Superior temporal gyrus (tissue), 1 donor: ENCODE measurements around the gene GABRB3.
"Not testable (repeated sequence)": the region's sequence is repeated elsewhere in the genome, so short reads cannot be mapped to it uniquely, and the experiment has no call there.

Experiments used
- DNase-seq: peaks from one replicate; pipeline ENCODE4 v3.0.0-alpha.2; 2016; ENCODE audit errors: extremely low spot score

GABRB3 gene

GRCh38 chr15:26736502-26737248 lies 36.2 kb downstream of the GABRB3 start:
- DNase-seq = no peak

- DNase-seq = no peak
These were observed 40.9 kb downstream of the GABRB3 start for GRCh38 chr15:26731965-26732364.

GRCh38 chr15:26729581-26729980 lies 43.3 kb downstream of the GABRB3 start:
- DNase-seq = no peak

- no peak for DNase-seq
These were observed 43.8 kb downstream of the GABRB3 start for GRCh38 chr15:26729030-26729429.

- no peak for DNase-seq
These were observed 48.3 kb downstream of the GABRB3 start for GRCh38 chr15:26724381-26725150.

- DNase-seq = no peak
These were observed 50.2 kb downstream of the GABRB3 start for GRCh38 chr15:26722621-26723160.

- DNase-seq = no peak
These were observed 51.5 kb downstream of the GABRB3 start for GRCh38 chr15:26721232-26721967.

- no peak for DNase-seq
These were observed 52.3 kb downstream of the GABRB3 start for GRCh38 chr15:26720546-26720945.

- not testable (repeated sequence) for DNase-seq
These were observed 53.0 kb downstream of the GABRB3 start for GRCh38 chr15:26719866-26720265.

- no peak for DNase-seq
These were observed 56.8 kb downstream of the GABRB3 start for GRCh38 chr15:26716069-26716468.

GRCh38 chr15:26713498-26713897 lies 59.4 kb downstream of the GABRB3 start:
- DNase-seq = peak; percentile 59

- DNase-seq = no peak
These were observed 60.5 kb downstream of the GABRB3 start for GRCh38 chr15:26712335-26712734.

GRCh38 chr15:26711445-26711844 lies 61.4 kb downstream of the GABRB3 start:
- DNase-seq = no peak

GRCh38 chr15:26702381-26702780 lies 70.5 kb downstream of the GABRB3 start:
- DNase-seq = no peak

- DNase-seq = no peak
These were observed 74.3 kb downstream of the GABRB3 start for GRCh38 chr15:26698555-26698954.

GRCh38 chr15:26697913-26698312 lies 75.0 kb downstream of the GABRB3 start:
- no peak for DNase-seq

GRCh38 chr15:26691249-26691648 lies 81.6 kb downstream of the GABRB3 start:
- no peak for DNase-seq

GRCh38 chr15:26690778-26691177 lies 82.1 kb downstream of the GABRB3 start:
- DNase-seq = no peak

GRCh38 chr15:26689462-26689861 lies 83.4 kb downstream of the GABRB3 start:
- DNase-seq = no peak

- DNase-seq = no peak
These were observed 86.2 kb downstream of the GABRB3 start for GRCh38 chr15:26686547-26687187.

GRCh38 chr15:26682598-26683164 lies 90.2 kb downstream of the GABRB3 start:
- no peak for DNase-seq
